ENCODE results near the gene NT5C3A.

DNA sequence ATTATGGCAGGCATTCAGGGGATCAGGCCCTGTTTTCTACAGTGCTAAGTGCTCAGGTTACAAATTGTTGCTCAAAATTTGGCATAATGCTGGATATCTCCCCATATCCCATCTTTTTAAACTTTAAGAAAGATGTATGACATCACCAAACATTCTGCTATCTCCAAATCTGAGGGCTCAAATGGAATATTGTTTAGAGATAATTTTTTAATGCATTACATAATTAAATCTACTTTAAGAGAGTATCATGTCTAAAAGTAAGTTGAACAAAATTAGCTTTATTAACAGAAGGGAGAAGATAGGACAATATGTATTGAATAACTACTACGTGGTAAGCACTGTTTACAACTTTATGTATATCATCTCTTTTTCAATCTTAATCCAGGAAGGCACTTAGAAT lies 13.9 kb downstream of the NT5C3A start:
- TF ChIP-seq CEBPB (IDR thresholded peaks at IDR 0.05; ENCODE audit: low read depth, low read length) = no peak
- no peak for TF ChIP-seq ZNF274 (IDR thresholded peaks at IDR 0.05; ENCODE audit: borderline replicate concordance, extremely low read depth, low read length)
- TF ChIP-seq, protein P1, sequence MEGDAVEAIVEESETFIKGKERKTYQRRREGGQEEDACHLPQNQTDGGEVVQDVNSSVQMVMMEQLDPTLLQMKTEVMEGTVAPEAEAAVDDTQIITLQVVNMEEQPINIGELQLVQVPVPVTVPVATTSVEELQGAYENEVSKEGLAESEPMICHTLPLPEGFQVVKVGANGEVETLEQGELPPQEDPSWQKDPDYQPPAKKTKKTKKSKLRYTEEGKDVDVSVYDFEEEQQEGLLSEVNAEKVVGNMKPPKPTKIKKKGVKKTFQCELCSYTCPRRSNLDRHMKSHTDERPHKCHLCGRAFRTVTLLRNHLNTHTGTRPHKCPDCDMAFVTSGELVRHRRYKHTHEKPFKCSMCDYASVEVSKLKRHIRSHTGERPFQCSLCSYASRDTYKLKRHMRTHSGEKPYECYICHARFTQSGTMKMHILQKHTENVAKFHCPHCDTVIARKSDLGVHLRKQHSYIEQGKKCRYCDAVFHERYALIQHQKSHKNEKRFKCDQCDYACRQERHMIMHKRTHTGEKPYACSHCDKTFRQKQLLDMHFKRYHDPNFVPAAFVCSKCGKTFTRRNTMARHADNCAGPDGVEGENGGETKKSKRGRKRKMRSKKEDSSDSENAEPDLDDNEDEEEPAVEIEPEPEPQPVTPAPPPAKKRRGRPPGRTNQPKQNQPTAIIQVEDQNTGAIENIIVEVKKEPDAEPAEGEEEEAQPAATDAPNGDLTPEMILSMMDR (IDR thresholded peaks at IDR 0.05; ENCODE audit: control extremely low read depth in 1 of 3, insufficient read depth in 1 of 3, low read depth in 1 of 3, low read length in 3 of 3) = no peak
- no peak for TF ChIP-seq POLR2A (IDR thresholded peaks at IDR 0.05; ENCODE audit: control extremely low read depth in 1 of 2, low read depth in 2 of 2, low read length in 2 of 2)
- TF ChIP-seq TAF1 (IDR thresholded peaks at IDR 0.05; ENCODE audit: low read depth, low read length) = no peak
- TF ChIP-seq EZH2 (IDR thresholded peaks at IDR 0.05; ENCODE audit: low read depth, low read length, severe bottlenecking) = no peak
- TF ChIP-seq POLR2AphosphoS5 (IDR thresholded peaks at IDR 0.05; ENCODE audit: low read depth, low read length) = no peak
- TF ChIP-seq SIN3A (conservative IDR thresholded peaks at IDR 0.05 in 1 of 2, IDR thresholded peaks at IDR 0.05 in 1 of 2; ENCODE audit: low read depth in 1 of 2, low read length in 2 of 2) = no peak
- TF ChIP-seq RFX5 (IDR thresholded peaks at IDR 0.05; ENCODE audit: borderline replicate concordance, low read depth, low read length) = no peak
- TF ChIP-seq, protein P2, sequence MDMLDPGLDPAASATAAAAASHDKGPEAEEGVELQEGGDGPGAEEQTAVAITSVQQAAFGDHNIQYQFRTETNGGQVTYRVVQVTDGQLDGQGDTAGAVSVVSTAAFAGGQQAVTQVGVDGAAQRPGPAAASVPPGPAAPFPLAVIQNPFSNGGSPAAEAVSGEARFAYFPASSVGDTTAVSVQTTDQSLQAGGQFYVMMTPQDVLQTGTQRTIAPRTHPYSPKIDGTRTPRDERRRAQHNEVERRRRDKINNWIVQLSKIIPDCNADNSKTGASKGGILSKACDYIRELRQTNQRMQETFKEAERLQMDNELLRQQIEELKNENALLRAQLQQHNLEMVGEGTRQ (IDR thresholded peaks at IDR 0.05; ENCODE audit: low read length) = no peak
- no peak for TF ChIP-seq CBX5 (IDR thresholded peaks at IDR 0.05; ENCODE audit: low read depth, low read length)
- TF ChIP-seq MAFK (IDR thresholded peaks at IDR 0.05; ENCODE audit: low read depth, low read length) = no peak
- TF ChIP-seq RNF2 (IDR thresholded peaks at IDR 0.05; ENCODE audit: borderline replicate concordance, low read depth, low read length, missing control alignments, poor library complexity, severe bottlenecking) = no peak

All from H1 (cell line).